ENCODE measurements around the gene CACNA1E. TPM values are rescaled to one million over a fixed set of nuclear protein-coding genes. Genes with fewer than 3 reads are reported as not detected.
"Not testable (repeated sequence)": the region's sequence is repeated elsewhere in the genome, so short reads cannot be mapped to it uniquely, and the experiment has no call there.

The CACNA1E gene
- total RNA-seq, 2 donors from 2014 or later: 0.44 to 0.53 TPM

- Histone ChIP-seq H3K9me3 (no peaks in the 10 kb centered on the region), H3K4me1 (no peaks in the 10 kb centered on the region), H3K27ac (no peak overlapping the region), H3K4me3 (no peak overlapping the region), H3K9ac (ENCODE audit: low read depth in 2 of 2, low read length in 2 of 2) (no peak overlapping the region), H3K27me3 (no peaks in the 10 kb centered on the region), H3K36me3 (no peaks in the 10 kb centered on the region)
- DNase-seq: no peak
- intact Hi-C loops (cut with DNase I): no loop called here
- TF ChIP-seq CTCF (IDR thresholded peaks at IDR 0.05): no peak
Measured at GRCh38 chr1:181531441-181531840, 48.1 kb downstream of the CACNA1E start.

GRCh38 chr1:181531951-181532600 lies 48.8 kb downstream of the CACNA1E start:
- H3K27ac ChIP-seq: no peak overlapping the region
- no peak for DNase-seq
- H3K9ac ChIP-seq (ENCODE audit: low read depth in 2 of 2, low read length in 2 of 2): no peak overlapping the region
- no peaks in the 10 kb centered on the region for H3K9me3 ChIP-seq
- TF ChIP-seq CTCF (IDR thresholded peaks at IDR 0.05): no peak
- H3K4me3 ChIP-seq: no peak overlapping the region
- H3K4me1 ChIP-seq: no peaks in the 10 kb centered on the region
- H3K36me3 ChIP-seq: no peaks in the 10 kb centered on the region
- intact Hi-C loops (cut with DNase I): no loop called here
- H3K27me3 ChIP-seq: no peaks in the 10 kb centered on the region

GRCh38 chr1:181538836-181539235 lies 55.5 kb downstream of the CACNA1E start:
- intact Hi-C loops (cut with DNase I): no loop called here

GRCh38 chr1:181541458-181541857 lies 58.1 kb downstream of the CACNA1E start:
- Histone ChIP-seq H3K9ac (ENCODE audit: low read depth in 2 of 2, low read length in 2 of 2) (no peak overlapping the region), H3K4me3 (no peak overlapping the region), H3K27ac (no peak overlapping the region), H3K27me3 (no peaks in the 10 kb centered on the region), H3K4me1 (no peaks in the 10 kb centered on the region), H3K9me3 (no peaks in the 10 kb centered on the region), H3K36me3 (no peaks in the 10 kb centered on the region)
- no peak for TF ChIP-seq CTCF (IDR thresholded peaks at IDR 0.05)
- intact Hi-C loops (cut with DNase I): no loop called here
- no peak for DNase-seq

More at GRCh38 chr1:181538836-181539235, 55.5 kb downstream of the CACNA1E start:
- no peak for DNase-seq
- Histone ChIP-seq H3K27ac (no peak overlapping the region), H3K9ac (ENCODE audit: low read depth in 2 of 2, low read length in 2 of 2) (no peak overlapping the region), H3K36me3 (no peaks in the 10 kb centered on the region), H3K4me3 (no peak overlapping the region), H3K4me1 (no peaks in the 10 kb centered on the region), H3K9me3 (no peaks in the 10 kb centered on the region), H3K27me3 (no peaks in the 10 kb centered on the region)
- TF ChIP-seq CTCF (IDR thresholded peaks at IDR 0.05): no peak

GRCh38 chr1:181541947-181542346 lies 58.6 kb downstream of the CACNA1E start:
- intact Hi-C loops (cut with DNase I): no loop called here
- Histone ChIP-seq H3K4me3 (no peak overlapping the region), H3K4me1 (no peaks in the 10 kb centered on the region), H3K36me3 (no peaks in the 10 kb centered on the region), H3K9ac (ENCODE audit: low read depth in 2 of 2, low read length in 2 of 2) (no peak overlapping the region), H3K9me3 (no peaks in the 10 kb centered on the region), H3K27ac (no peak overlapping the region), H3K27me3 (no peaks in the 10 kb centered on the region)
- no peak for TF ChIP-seq CTCF (IDR thresholded peaks at IDR 0.05)
- DNase-seq: no peak

GRCh38 chr1:181542406-181542805 lies 59.1 kb downstream of the CACNA1E start:
- intact Hi-C loops (cut with DNase I); DNase-seq; H3K27me3 ChIP-seq; H3K27ac ChIP-seq; H3K9ac ChIP-seq (ENCODE audit: low read depth in 2 of 2, low read length in 2 of 2); H3K36me3 ChIP-seq; H3K4me1 ChIP-seq; H3K4me3 ChIP-seq; H3K9me3 ChIP-seq: not testable (repeated sequence)
